HepG2 (cell line): Measurements from ENCODE around the gene APBA3. TPM values are rescaled to one million over a fixed set of nuclear protein-coding genes. Genes with fewer than 3 reads are reported as not detected.

Source experiments
- CENPX ChIP-seq: sonication (generic); formaldehyde crosslinking; IDR thresholded peaks from 2 replicates; pipeline ENCODE4 v1.9.0; 2021; ENCODE audit warnings: mild to moderate bottlenecking, missing genetic modification reagents, moderate library complexity
- DNMT1 ChIP-seq: sonication (generic); formaldehyde crosslinking; IDR thresholded peaks from 2 replicates; pipeline ENCODE4 v1.5.1; 2020; ENCODE audit warnings: mild to moderate bottlenecking, missing genetic modification reagents
- HMG20A ChIP-seq: IDR thresholded peaks from 2 replicates; pipeline ENCODE4 v1.6.1; 2016; ENCODE audit warnings: borderline replicate concordance
- KDM6A ChIP-seq: IDR thresholded peaks from 2 replicates; pipeline ENCODE4 v1.6.1; 2016; ENCODE audit warnings: low read depth
- KLF13 ChIP-seq: sonication (generic); formaldehyde crosslinking; IDR thresholded peaks from 2 replicates; pipeline ENCODE4 v1.4.0; 2020; ENCODE audit warnings: mild to moderate bottlenecking, missing genetic modification reagents
- RXRA ChIP-seq: sonication (generic); formaldehyde crosslinking; IDR thresholded peaks from 2 replicates; pipeline ENCODE4 v1.5.1; 2020; ENCODE audit warnings: missing genetic modification reagents
- SNAI1 ChIP-seq: sonication (generic); formaldehyde crosslinking; IDR thresholded peaks from 2 replicates; pipeline ENCODE4 v1.5.0; 2020; ENCODE audit warnings: mild to moderate bottlenecking, missing genetic modification reagents, borderline replicate concordance
- SNAPC4 ChIP-seq: sonication (generic); formaldehyde crosslinking; IDR thresholded peaks from 2 replicates; pipeline ENCODE4 v1.4.0; 2020; ENCODE audit warnings: mild to moderate bottlenecking, missing genetic modification reagents
- SNAPC5 ChIP-seq: sonication (generic); formaldehyde crosslinking; IDR thresholded peaks from 2 replicates; pipeline ENCODE4 v1.8.1; 2023; ENCODE audit warnings: mild to moderate bottlenecking, missing genetic modification reagents, borderline replicate concordance
- SNRNP70 ChIP-seq: fragments of 200-400 bp; formaldehyde crosslinking; IDR thresholded peaks from 2 replicates; pipeline ENCODE4 v1.6.1; 2017; ENCODE audit warnings: mild to moderate bottlenecking, low read depth, low read length, moderate library complexity
- SOX6 ChIP-seq, 2 experiments: fragments of 450-650 bp in 1 of 2; sonication (generic) in 1 of 2; formaldehyde crosslinking in 1 of 2; IDR thresholded peaks; 2 replicates each; pipeline versions ENCODE4 v1.4.0 to v1.6.1; 2017 to 2020; ENCODE audit warnings: antibody characterized with exemption in 1 of 2, mild to moderate bottlenecking in 1 of 2, missing genetic modification reagents in 1 of 2
- SPEN ChIP-seq: sonication (generic); formaldehyde crosslinking; IDR thresholded peaks from 2 replicates; pipeline ENCODE4 v1.5.1; 2020; ENCODE audit warnings: low read depth, mild to moderate bottlenecking, missing genetic modification reagents
- ZNF512B ChIP-seq: sonication (generic); formaldehyde crosslinking; IDR thresholded peaks from 2 replicates; pipeline ENCODE4 v1.5.1; 2020; ENCODE audit warnings: missing genetic modification reagents, mild to moderate bottlenecking, borderline replicate concordance
- ZNF574 ChIP-seq: sonication (generic); formaldehyde crosslinking; IDR thresholded peaks from 2 replicates; pipeline ENCODE4 v1.4.0; 2020; ENCODE audit warnings: missing genetic modification reagents
- ZNF644 ChIP-seq: IDR thresholded peaks from 2 replicates; pipeline ENCODE4 v1.6.1; 2016; ENCODE audit warnings: low read depth
- ZNF7 ChIP-seq: IDR thresholded peaks from 2 replicates; pipeline ENCODE4 v1.6.1; 2016; ENCODE audit warnings: missing biosample characterization, missing genetic modification reagents
- polyA plus RNA-seq, 8 experiments: library from polyadenylated mRNA; depleted of rRNA in 3 of 8; stranded (reverse) in 7 of 8; unstranded in 1 of 8; fragments of >200 nt; fragmentation: Illumina TruSeq in 4 of 8; extraction: Trizol in 4 of 8; gene quantifications; 2 replicates each; pipeline versions ENCODE4 v1.2.1 to v1.2.3, GENCODE V29; 2011 to 2016; ENCODE audit warnings: low read depth in 4 of 8, missing spikeins in 1 of 8, mixed read lengths in 1 of 8; ENCODE audit not compliant: insufficient read depth in 1 of 8
- total RNA-seq, 5 experiments: library from RNA; depleted of rRNA; stranded (reverse); fragments of >200 nt; fragmentation: Illumina TruSeq; extraction: Trizol; gene quantifications; 2 replicates each; pipeline ENCODE4 v1.2.3, GENCODE V29; 2016; ENCODE audit warnings: low read depth in 1 of 5

APBA3 gene
- total and polyA plus RNA-seq, 2 of the 13 experiments (the other 11 are each of a cell fraction or from before 2014, with no cell fraction given): 14.2 to 14.3 TPM

GRCh38 chr19:3762501-3763459 lies 1.3 kb upstream of the APBA3 start, which contains the start of gene MRPL54 (continued):
- TF ChIP-seq ZNF574 (peak; percentile 88), HMG20A (CRISPR knock-in tag) (no peak), KDM6A (CRISPR knock-in tag) (no peak), ZNF644 (CRISPR knock-in tag) (no peak), KLF13 (CRISPR knock-in tag) (no peak), CENPX (CRISPR knock-in tag) (no peak), SNAPC4 (CRISPR knock-in tag) (no peak; the same call in 1 of the 2 replicates), ZNF512B (CRISPR knock-in tag) (no peak), DNMT1 (CRISPR knock-in tag) (no peak), RXRA (CRISPR knock-in tag) (peak; percentile 67), SPEN (CRISPR knock-in tag) (0 out of 2 replicates have a peak, but pooled peaks have one; percentile 56), ZNF7 (CRISPR knock-in tag) (no peak), SOX6 (IDR thresholded peaks at IDR 0.05) (no peak), SOX6 (CRISPR knock-in tag; IDR thresholded peaks at IDR 0.05) (peak; percentile 72), SNRNP70 (no peak), SNAPC5 (CRISPR knock-in tag) (no peak), SNAI1 (no peak)
